Stimulated activated CD4-positive, alpha-beta T cell treated with anti-CD3 and anti-CD28 coated beads, Interleukin-2, amount 100 ng/mL, for 24 hours (primary cell): ENCODE data around the gene GPR34.
A peak's percentile ranks its signal among the peaks of the same experiment; 100 is the strongest.
"Not testable (repeated sequence)": the region's sequence is repeated elsewhere in the genome, so short reads cannot be mapped to it uniquely, and the experiment has no call there.

Source experiments
- DNase-seq, 2 donors: peaks; one replicate each; pipeline ENCODE4 v3.0.0-alpha.2; 2020

The GPR34 gene

DNA sequence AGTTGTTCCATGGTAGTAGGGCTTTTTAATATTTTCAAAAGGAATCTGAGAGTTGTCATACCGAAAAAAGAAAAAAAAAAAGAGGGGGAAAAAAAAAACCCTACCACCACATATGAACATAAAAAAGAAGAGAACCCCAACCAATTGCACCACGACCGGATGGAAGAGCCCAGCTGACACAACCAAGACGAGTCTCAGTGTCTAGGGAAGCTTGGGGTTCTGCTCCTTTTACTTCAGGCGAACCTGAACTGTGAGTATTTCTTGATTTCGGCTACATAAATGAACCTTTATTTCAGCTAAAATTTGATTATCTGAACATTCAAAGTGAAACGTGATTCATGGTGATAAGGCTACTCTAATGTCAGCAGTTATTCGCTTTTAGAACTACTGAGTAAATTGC, at the start of gene GPR34:
TSS of gene GPR34 (plus strand) at position 139 of the 400 bp plus-strand sequence. CDS start 6,661 bp downstream, outside the sequence.
- DNase-seq: peak in 1 of 2 donors; percentile 21

GRCh38 chrX:41646201-41646600, 42.6 kb upstream of the GPR34 start:
- DNase-seq: not testable (repeated sequence)

GRCh38 chrX:41653125-41653524, 35.6 kb upstream of the GPR34 start:
- no peak for DNase-seq

GRCh38 chrX:41655101-41655500, 33.7 kb upstream of the GPR34 start:
- no peak for DNase-seq

DNA sequence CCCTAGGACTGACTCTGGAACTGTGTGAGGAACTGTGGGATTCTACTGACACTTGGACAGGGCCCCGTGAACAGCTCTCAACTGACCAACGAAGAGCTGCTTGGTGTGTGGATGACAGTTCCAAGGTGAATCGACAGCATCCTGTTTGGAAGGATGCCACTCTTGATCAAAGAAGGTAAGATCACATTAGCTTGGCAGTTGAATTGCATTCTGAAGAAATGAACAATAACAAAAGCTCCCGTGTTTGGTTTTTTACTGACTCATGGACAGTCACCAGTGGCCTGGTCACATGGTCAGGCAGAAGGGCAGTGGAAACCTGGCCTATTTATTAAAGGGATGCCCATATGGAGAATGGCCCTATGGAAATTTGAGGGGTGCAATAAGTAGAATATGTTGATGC, 33.1 kb upstream of the GPR34 start:
- no peak for DNase-seq

DNA sequence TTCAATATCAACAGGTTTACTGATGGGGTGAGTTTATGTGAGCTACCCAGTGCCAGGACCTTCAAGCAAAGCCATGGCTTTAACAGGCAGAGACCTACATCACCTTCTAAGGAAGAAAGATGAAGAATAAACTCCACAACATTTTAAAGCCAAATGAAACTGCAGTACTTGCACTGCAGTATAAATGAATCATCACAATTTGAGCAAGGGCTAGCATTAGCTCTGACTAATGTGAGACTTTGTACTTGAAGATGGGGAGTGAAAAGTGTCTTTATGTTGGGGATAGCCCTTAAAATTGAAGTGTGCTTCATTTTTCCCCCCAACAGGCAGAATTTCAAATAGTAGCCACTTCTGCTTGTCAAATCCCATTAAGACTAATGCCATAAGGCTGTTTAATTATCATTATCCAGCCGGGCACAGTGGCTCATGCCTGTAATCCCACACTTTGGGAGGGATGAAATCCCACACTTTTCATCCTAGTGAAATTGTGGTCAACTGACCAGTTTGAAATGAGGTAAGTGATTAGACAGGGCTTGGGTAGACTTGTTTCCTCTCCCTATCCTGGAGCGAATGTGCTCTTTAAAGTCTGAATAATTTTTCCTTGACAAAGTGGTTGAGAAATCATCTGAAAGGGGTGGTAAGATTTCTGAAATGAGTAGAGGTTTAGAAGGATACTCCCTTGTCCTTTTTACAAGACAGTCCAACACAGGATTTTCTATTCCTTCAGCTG, 27.2 kb upstream of the GPR34 start:
- DNase-seq: no peak

DNA sequence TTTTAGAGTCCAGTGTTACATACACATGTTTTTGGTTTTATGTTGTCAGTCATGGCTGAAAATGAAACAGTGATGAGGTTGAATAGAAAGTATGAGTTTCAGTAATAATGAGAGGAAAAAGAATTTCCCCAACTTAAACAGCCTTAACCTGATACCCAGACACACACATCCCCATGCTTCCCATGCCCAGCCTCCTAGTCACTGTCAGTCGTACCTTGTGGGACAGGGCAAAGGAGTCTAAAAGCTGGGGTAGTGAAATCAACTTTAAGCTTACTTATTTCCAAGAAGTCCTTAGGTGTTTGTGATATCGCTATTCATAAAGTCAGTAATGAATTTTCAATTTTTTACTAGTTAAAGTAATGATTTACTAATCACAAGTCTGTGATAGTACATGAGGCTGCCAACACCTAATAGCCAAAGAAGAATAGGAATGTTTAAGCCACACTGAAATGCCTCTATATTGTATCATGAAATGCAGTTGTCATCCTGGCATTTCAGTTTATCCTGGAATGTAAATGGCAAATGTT, 24.3 kb upstream of the GPR34 start:
- DNase-seq: peak; percentile 18

GRCh38 chrX:41664908-41665307, 23.9 kb upstream of the GPR34 start:
- no peak for DNase-seq

DNA sequence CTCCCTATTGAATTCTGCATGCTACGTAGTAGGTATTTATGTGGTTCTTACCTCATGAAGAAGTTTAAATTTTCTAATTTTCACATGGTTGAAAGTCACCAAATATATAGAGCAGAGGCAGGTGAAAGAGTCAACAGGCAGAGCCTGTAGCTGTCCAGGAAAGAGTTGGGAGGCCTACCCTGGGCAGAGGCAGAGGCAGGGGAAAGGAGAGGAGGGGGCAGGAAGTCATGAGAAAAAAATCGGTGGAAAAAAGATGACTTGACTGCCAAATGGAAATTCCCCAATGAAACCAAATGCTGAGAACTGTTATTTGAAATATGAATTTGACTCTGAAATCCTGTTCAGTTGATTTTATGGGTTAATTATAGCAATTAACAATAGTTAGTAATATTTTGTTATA, 23.1 kb upstream of the GPR34 start:
- DNase-seq: peak in 1 of 2 donors; percentile 2

GRCh38 chrX:41666251-41666650, 22.5 kb upstream of the GPR34 start:
- DNase-seq: peak in 1 of 2 donors; percentile 7

DNA sequence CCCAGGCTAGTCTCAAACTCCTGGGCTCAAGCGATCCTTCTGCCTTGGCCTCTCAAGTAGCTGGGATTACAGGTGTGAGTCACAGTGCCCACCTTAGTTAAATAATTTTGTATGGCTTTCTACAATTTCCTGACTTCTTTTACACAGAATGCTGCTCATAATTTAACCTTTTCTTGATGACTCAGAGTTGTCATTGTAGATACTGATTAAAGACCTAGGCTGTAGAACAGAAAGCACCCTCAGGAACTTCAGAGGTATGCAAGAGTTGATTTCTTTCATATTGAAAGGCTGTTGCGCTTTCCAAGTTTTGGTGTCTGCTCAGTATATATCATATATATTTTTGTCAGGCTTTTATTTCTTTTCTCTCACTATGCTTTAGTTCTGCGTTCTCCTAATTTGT, 21.1 kb upstream of the GPR34 start:
- DNase-seq: no peak

- no peak for DNase-seq
Measured at GRCh38 chrX:41670112-41670511, 18.7 kb upstream of the GPR34 start.

DNA sequence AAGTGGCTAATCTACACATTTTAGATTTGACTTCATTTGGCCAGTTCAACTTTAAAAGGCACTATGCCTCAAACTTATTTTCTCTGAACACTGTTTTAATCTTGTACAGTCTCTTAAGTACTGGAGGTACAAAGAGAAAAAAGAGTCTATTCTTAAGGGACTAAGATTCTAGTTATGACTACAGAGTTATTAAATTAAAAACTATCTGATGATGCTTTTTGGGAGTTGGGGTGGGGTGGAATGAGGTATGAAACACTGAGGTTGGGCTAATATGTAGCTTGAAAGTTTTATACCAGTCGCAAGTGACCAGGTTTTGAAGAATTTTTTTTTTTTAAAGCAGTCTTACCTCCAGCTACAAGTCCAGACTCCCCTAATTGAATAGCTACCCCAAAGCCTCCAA, 17.7 kb upstream of the GPR34 start:
- no peak for DNase-seq

DNA sequence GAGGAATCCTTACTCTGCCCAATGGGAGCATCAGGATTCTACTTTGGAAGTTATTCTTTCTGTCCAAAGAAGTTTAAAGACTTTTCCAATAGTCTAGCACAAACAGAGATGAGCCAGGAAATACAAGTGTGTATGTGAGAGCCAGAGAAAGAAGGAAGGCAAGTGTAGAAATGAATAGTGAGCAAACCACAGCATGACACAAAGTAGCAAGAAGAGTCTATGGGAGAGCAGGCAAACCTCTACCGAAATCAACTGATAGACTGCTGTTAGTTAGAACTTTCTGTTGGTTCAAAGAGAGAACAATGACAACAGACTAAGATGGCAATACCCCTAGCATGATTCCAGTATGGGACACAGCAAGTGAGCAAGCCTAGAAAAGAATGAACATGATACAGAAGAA, 16.1 kb upstream of the GPR34 start:
- DNase-seq: no peak

GRCh38 chrX:41676361-41676760, 12.4 kb upstream of the GPR34 start:
- not testable (repeated sequence) for DNase-seq

DNA sequence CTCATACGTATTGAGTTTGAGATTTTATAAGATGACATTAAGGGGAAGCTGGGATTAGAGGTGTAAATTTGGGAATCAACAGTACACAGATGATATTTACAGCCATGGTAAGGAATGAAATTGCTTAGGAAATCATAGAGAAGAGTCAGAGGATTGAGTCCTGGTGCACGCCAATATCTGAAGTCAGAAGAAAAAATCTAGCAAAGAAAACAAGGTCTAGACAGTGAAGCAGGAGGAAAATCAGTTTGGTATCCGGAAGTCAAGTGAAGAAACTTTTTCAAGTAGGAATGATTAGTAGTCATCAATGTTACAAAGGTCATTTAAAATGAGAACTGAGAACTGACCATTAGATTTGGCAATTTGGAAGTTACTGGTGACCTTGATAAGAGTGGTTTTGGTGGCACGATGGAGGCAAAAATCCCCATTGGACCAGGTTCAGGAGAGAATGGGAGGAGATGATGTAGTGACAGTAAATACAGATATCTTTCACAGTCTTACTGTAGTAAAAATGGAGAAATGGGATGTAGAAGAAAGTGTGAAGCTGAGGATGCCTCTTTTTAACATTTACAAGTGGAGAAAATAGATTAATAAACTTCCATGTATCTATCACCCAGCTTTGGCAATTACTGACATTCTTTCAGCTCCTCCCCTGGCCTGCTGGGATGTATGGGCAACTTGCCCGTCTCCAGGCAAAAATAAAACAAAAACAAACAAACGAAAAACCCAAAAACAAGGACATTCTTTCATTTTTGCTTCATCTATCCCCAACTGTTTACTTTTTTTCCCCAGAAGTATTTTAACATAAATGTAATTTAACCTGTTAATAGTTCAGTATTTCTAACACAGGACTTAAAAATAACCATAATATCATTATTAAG, 11.4 kb upstream of the GPR34 start:
- no peak for DNase-seq

- DNase-seq: no peak
Measured at GRCh38 chrX:41684138-41684537, 4.6 kb upstream of the GPR34 start.

DNA sequence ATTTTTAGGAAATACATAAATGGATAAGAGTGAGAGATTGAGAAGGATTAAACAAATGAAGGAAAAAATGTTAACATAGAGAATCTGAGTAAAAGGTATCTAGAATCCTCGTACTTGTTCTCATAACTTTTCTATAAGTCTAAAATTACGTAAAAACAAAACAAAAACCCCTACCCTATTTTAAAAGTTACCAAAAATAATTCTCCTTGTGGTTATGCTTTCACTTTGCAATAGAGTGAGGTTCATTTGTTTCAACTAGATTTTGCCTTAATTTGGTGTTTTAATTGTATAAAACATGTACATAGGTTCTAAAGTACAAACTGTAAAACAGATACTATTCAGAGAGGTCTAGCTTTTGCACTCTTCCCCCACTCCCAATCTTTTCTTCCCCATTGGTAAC, 3.8 kb upstream of the GPR34 start:
- no peak for DNase-seq

GRCh38 chrX:41686788-41687187, 2.0 kb upstream of the GPR34 start:
- no peak for DNase-seq

DNA sequence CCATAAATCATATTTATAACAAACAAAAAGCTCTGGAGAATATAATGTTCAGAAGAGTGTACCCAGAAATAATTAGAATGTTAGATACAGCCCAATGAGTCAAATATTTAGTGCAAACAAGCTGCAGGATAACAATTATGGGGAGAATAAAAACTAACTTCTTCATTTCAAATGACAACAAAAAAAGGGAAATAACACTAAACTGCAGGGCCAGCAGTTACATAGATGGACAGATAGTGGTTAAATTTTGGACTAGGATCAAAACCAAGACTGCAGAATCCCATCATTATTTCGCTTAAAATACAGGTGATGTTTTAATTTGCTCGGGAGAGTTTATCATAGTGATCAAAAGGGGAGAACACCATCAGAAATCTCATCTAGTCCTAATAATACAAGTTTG, 617 bp upstream of the GPR34 start:
- no peak for DNase-seq

DNA sequence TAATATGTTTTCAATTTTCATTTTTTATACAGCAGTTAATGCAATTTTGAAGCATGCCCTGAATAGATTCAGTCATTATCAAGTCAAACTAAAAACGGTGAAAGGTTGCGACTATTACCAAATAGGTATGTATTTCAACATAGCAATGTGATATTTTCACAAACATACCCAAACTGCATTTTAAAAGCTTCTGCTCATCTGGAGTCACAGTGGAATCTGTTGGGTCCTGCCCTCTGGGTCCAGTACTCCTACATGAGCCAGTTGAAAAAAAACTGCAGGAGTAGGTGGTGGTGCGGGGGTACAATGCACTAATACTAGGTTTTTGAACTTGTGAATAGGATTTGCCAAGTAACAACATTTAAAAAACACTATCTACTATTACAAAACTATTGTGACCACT, 938 bp downstream of the GPR34 start:
- no peak for DNase-seq

GRCh38 chrX:41692162-41692749, 3.5 kb downstream of the GPR34 start:
- no peak for DNase-seq

- no peak for DNase-seq
Measured at GRCh38 chrX:41693024-41693423, 4.3 kb downstream of the GPR34 start.

- no peak for DNase-seq
Measured at GRCh38 chrX:41695426-41695825, 6.7 kb downstream of the GPR34 start.
